LNCaP clone FGC (cell line): Measurements from ENCODE around the gene EPHA5.
A peak's percentile ranks its signal among the peaks of the same experiment; 100 is the strongest.

Source experiments
- DNase-seq: peaks from one replicate; pipeline ENCODE4 v3.0.0-alpha.2; 2011; ENCODE audit warnings: low read depth
- H3K4me3 ChIP-seq: 2 replicates; pipeline ENCODE4 v1.5.1; 2011; ENCODE audit warnings: mild to moderate bottlenecking, low read depth, low read length, control low read depth
- CTCF ChIP-seq: IDR thresholded peaks from 2 replicates; pipeline ENCODE4 v1.5.1; 2012; ENCODE audit warnings: mild to moderate bottlenecking; ENCODE audit not compliant: control insufficient read depth, insufficient read depth; ENCODE audit errors: extremely low read depth

EPHA5 gene

GRCh38 chr4:65597697-65598096, 72.6 kb downstream of the EPHA5 start:
- no peak for TF ChIP-seq CTCF
- no peak for DNase-seq
- H3K4me3 ChIP-seq: no peak overlapping the region

GRCh38 chr4:65592089-65592488, 78.2 kb downstream of the EPHA5 start:
- H3K4me3 ChIP-seq: no peak overlapping the region
- no peak for DNase-seq
- no peak for TF ChIP-seq CTCF

- H3K4me3 ChIP-seq: no peak overlapping the region
- no peak for DNase-seq
- no peak for TF ChIP-seq CTCF
These were observed 80.4 kb downstream of the EPHA5 start for GRCh38 chr4:65589921-65590320.

- TF ChIP-seq CTCF: no peak
- H3K4me3 ChIP-seq: no peak overlapping the region
- peak; percentile 81 for DNase-seq
These were observed 81.0 kb downstream of the EPHA5 start for GRCh38 chr4:65589331-65589730.

GRCh38 chr4:65580551-65580950, 89.7 kb downstream of the EPHA5 start:
- peak; percentile 50 for TF ChIP-seq CTCF
- no peak for DNase-seq
- H3K4me3 ChIP-seq: no peak overlapping the region

GRCh38 chr4:65566473-65566872, 103.8 kb downstream of the EPHA5 start:
- no peak overlapping the region for H3K4me3 ChIP-seq
- no peak for DNase-seq
- TF ChIP-seq CTCF: no peak

GRCh38 chr4:65561164-65561563, 109.1 kb downstream of the EPHA5 start:
- no peak for TF ChIP-seq CTCF
- DNase-seq: no peak
- H3K4me3 ChIP-seq: no peak overlapping the region
